RWPE1 (cell line): ENCODE measurements around the gene NCAM1.

Experiments used
- CTCF ChIA-PET: fragments of 350-600 bp; sonication (Branson Sonifier 250); formaldehyde crosslinking; extraction: SDS; loops from one replicate; lab custom pipeline; 2021; lab: Yijun Ruan, JAX
- POLR2A ChIA-PET: fragments of 400-600 bp; formaldehyde crosslinking; extraction: SDS; loops from one replicate; lab custom pipeline; 2020; ENCODE audit warnings: antibody characterized with exemption; ENCODE audit not compliant: low non-redundant PET; lab: Yijun Ruan, JAX
- DNase-seq: peaks from one replicate; pipeline ENCODE4 v3.0.0; 2012; ENCODE audit warnings: low spot score
- H3K27ac ChIP-seq: fragments of 450-650 bp; 2 replicates; pipeline ENCODE4 v1.5.1; 2017
- TF ChIP-seq, protein P1 (sequence below): fragments of 450-650 bp; conservative IDR thresholded peaks from 2 replicates; pipeline ENCODE4 v1.5.1; 2017; ENCODE audit warnings: low read depth, mild to moderate bottlenecking

Gene NCAM1

DNA sequence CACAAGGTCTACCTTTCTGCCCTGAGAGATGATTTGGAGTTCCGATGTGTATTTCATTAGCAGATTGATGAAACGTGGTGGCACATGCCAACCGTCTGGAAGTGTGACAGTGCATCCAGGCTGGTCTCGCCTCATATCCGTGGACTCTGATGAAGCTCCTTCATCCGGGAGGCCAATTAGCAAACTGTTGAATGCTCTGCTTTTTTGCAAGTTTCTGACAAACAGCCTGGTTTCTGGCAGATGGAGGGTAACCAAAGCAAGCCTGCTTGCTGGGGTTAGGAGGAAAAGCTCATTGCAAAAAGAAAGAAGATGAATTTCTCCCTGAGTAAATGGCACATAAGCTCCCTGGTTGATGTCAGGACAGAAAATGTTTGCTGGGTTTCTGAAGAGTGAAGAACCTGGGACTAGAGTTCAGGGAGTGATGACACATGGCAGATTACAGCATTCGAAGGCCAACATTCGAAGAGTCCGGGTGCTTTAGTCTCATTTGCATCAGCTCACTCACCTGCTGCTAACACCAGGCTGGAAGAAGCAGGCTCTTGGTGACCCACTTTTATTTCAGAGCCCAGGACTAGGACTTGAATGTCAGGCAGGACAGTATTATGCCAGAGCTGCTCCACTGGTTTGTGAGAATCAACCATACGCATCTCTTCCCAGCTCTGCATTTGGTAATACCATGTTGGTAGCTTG is 217.3 kb downstream of the NCAM1 start:
- H3K27ac ChIP-seq, result no peak overlapping the region
- no peak for DNase-seq
- ChIA-PET CTCF (interaction anchor here (0.6 kb wide), 1 partner anchor 291 kb away, joined by 3 read pairs; no protein-coding TSS in a partner anchor), POLR2A (no interaction called here)
- TF ChIP-seq, protein P1, sequence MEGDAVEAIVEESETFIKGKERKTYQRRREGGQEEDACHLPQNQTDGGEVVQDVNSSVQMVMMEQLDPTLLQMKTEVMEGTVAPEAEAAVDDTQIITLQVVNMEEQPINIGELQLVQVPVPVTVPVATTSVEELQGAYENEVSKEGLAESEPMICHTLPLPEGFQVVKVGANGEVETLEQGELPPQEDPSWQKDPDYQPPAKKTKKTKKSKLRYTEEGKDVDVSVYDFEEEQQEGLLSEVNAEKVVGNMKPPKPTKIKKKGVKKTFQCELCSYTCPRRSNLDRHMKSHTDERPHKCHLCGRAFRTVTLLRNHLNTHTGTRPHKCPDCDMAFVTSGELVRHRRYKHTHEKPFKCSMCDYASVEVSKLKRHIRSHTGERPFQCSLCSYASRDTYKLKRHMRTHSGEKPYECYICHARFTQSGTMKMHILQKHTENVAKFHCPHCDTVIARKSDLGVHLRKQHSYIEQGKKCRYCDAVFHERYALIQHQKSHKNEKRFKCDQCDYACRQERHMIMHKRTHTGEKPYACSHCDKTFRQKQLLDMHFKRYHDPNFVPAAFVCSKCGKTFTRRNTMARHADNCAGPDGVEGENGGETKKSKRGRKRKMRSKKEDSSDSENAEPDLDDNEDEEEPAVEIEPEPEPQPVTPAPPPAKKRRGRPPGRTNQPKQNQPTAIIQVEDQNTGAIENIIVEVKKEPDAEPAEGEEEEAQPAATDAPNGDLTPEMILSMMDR, result no peak

DNA sequence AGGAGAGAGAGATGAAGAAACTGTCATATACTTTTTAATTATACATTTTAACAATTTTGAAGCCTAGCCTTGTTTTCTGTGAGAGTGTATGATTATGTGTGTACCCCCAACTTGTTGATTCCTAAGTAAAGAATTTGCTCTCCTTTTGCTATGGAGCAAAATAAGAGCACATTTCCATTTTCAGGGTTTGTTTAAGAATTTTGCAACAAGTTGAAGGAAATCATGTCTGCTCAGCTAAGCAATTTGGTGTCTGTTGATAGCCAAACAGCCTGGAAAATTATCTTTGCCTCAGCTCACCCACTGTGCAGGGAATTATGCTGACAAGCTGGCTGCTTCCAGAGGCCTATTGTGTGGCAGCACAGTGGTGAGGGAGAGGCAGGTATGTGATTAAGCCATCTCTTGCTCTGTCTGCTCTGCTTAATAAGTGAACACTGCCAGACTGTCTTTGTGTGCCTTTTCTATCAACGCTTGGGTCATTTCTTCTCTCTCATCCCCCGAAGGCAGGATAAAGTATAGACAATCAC is 218.0 kb downstream of the NCAM1 start:
- POLR2A ChIA-PET, result no interaction called here
- TF ChIP-seq, protein P1, result no peak

DNA sequence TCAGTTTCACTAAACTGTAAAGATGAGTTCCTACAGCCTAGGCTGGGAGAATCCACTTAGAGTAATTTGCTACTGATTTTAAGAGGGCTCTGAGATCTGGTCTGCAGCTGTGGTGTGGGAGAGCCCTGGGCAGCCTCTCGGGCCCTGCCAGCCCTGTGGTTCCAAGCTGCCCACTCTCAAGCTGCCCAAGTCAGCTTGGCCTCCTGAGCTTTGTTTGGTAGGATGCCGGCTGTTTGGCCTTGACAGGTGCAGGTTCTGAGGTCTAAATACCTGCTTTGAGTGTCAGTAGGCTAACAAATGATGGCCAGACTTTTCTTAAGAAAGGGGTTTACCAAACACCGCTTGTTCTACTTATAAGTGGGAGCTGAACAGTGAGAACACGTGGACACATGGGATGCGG is 219.9 kb downstream of the NCAM1 start:
- CTCF ChIA-PET, result no interaction called here
- POLR2A ChIA-PET, result no interaction called here
- no peak overlapping the region for H3K27ac ChIP-seq
- TF ChIP-seq, protein P1, result no peak
- DNase-seq, result no peak

More for the DNA sequence above, 218.0 kb downstream of the NCAM1 start:
- CTCF ChIA-PET, result interaction anchor here (0.6 kb wide), 1 partner anchor 290 kb away, joined by 3 read pairs; no protein-coding TSS in a partner anchor
- DNase-seq, result no peak
- no peak overlapping the region for H3K27ac ChIP-seq

DNA sequence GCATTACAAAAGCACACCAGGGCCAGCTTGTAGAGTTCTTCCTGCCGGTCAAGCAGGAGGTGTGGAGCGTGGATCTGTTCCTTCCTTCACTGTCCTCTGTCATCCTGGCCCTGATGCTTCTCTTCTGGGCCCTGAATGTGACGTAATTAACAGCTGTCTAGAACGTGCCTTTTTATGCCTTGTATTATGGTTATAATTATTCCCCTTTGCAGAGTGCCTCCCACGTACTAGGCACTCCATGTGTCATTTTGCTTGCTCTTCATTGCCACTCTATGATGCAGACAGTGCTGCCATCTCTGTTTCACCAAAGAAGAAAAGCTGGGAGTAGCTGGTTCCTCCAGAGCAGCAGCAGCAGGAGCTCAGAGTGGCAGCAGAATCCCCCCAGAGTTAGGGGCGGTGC is 221.1 kb downstream of the NCAM1 start:
- DNase-seq, result no peak
- POLR2A ChIA-PET, result no interaction called here
- CTCF ChIA-PET, result no interaction called here

DNA sequence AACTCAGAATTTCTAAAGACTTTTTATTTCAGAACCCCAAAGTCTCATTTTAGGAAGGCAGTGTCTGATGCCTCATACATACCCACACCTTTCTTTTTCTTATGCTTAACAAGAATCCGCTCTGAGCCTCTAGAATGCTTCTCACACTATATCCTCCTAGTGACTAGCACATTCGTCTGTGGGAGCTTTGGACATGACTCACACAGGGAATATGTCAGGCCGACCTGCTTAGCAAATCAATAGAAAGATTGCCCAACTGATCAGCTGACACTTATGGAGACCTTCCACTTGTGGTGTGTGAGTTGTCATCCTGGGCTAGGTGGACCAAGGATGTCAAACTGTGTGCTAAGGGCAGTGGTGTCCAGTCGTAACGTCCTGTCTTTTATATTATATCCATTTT is 223.3 kb downstream of the NCAM1 start:
- DNase-seq, result peak; percentile 79
- ChIA-PET CTCF (interaction anchor here (0.5 to 0.7 kb wide), 2 partner anchors 40 to 622 kb away, joined by 3 read pairs; no protein-coding TSS in a partner anchor), POLR2A (no interaction called here)
- H3K27ac ChIP-seq, result no peak overlapping the region
- TF ChIP-seq, protein P1, result no peak

More for the DNA sequence above, 221.1 kb downstream of the NCAM1 start:
- H3K27ac ChIP-seq, result no peak overlapping the region
- TF ChIP-seq, protein P1, result no peak

DNA sequence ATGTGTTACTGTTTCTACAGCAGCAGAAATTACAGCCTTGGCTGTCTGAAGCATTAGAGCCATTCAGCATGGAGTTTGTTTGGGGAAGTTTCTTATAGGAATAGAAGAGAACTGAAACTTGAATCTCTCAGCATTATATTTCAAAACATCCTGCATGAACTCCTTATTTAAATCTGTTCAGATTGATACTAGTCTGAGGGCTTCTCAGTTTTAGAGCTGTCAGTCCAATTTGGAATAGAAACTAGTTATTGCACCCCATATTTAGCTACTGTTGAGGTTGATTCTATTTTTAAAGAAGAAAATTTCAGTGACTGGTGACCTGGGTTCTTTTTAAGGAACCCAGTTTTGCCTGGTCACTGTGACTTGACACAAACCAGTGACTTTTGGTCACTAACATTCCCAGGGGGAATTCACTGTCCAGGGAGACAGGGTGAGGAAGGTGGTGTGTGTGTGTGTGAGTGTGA is 227.2 kb downstream of the NCAM1 start:
- TF ChIP-seq, protein P1, result no peak
- CTCF ChIA-PET, result no interaction called here
- POLR2A ChIA-PET, result no interaction called here
- DNase-seq, result no peak
- no peak overlapping the region for H3K27ac ChIP-seq
